GM23248 (cell line): ENCODE results near the gene GRK3.

Experiments
- EZH2 ChIP-seq: fragments of 200-600 bp; sonication (generic); IDR thresholded peaks from 2 replicates; pipeline ENCODE4 v1.6.1; 2018; ENCODE audit warnings: antibody characterized with exemption, mild to moderate bottlenecking; ENCODE audit not compliant: insufficient read depth, poor library complexity, severe bottlenecking
- EZH2phosphoT487 ChIP-seq: fragments of 200-600 bp; sonication (generic); IDR thresholded peaks from 2 replicates; pipeline ENCODE4 v1.6.1; 2018; ENCODE audit warnings: antibody characterized with exemption, moderate library complexity, mild to moderate bottlenecking, low read depth; ENCODE audit not compliant: insufficient read depth

DNA sequence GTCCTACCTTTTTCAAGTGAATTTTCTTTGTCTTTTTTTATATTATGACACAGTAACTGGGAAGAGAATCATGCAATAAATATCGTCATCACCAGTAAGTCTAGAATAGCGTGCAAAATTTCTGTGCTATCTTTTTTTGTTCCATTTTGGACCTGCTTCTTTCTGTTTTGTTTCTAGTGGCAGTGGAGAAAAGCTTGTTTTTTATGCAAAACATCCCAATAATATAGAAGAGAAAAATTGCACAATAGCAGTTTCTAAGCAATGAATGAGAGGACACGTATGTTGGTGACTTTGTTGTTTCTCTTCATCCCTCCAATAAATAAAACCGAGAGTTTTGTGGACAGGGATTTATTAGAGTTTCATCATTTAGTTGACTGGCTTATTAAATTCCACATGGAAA is 10.3 kb downstream of the GRK3 start:
- TF ChIP-seq EZH2 (no peak), EZH2phosphoT487 (no peak)
